ENCODE data around the gene ITGA3.

DNA sequence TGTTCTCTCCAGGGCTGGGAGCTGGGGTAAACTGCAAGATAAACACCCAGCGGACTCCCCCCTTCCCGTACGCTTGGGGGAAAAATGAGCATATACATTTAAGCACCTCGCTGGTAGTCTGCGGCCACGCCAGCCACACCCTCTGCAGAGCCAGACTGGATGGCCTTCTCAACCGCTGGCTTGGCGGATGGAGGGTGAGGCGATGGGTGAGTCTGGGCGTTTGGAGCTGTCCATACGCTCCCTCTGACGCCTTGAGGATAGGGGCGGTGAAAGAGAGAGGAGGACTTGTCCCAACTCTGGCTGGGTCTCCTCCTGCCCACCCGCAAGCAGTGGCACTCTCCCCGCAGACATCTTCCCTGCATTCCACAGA is 1.0 kb downstream of the ITGA3 start:
- TF ChIP-seq, protein P1, sequence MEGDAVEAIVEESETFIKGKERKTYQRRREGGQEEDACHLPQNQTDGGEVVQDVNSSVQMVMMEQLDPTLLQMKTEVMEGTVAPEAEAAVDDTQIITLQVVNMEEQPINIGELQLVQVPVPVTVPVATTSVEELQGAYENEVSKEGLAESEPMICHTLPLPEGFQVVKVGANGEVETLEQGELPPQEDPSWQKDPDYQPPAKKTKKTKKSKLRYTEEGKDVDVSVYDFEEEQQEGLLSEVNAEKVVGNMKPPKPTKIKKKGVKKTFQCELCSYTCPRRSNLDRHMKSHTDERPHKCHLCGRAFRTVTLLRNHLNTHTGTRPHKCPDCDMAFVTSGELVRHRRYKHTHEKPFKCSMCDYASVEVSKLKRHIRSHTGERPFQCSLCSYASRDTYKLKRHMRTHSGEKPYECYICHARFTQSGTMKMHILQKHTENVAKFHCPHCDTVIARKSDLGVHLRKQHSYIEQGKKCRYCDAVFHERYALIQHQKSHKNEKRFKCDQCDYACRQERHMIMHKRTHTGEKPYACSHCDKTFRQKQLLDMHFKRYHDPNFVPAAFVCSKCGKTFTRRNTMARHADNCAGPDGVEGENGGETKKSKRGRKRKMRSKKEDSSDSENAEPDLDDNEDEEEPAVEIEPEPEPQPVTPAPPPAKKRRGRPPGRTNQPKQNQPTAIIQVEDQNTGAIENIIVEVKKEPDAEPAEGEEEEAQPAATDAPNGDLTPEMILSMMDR (IDR thresholded peaks at IDR 0.05) = no peak
- no peak for TF ChIP-seq HOXB13 (CRISPR knock-in tag; IDR thresholded peaks at IDR 0.05; ENCODE audit: low read depth)
- TF ChIP-seq, protein P2, sequence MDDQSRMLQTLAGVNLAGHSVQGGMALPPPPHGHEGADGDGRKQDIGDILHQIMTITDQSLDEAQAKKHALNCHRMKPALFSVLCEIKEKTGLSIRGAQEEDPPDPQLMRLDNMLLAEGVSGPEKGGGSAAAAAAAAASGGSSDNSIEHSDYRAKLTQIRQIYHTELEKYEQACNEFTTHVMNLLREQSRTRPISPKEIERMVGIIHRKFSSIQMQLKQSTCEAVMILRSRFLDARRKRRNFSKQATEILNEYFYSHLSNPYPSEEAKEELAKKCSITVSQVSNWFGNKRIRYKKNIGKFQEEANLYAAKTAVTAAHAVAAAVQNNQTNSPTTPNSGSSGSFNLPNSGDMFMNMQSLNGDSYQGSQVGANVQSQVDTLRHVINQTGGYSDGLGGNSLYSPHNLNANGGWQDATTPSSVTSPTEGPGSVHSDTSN (IDR thresholded peaks at IDR 0.05) = no peak
- TF ChIP-seq POLR2A (IDR thresholded peaks at IDR 0.05; ENCODE audit: low read length) = no peak
- no peak for TF ChIP-seq MYC (IDR thresholded peaks at IDR 0.05; ENCODE audit: borderline replicate concordance, low read length)
- TF ChIP-seq, protein P3, sequence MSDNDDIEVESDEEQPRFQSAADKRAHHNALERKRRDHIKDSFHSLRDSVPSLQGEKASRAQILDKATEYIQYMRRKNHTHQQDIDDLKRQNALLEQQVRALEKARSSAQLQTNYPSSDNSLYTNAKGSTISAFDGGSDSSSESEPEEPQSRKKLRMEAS (IDR thresholded peaks at IDR 0.05) = no peak
- no peak for TF ChIP-seq CEBPB (IDR thresholded peaks at IDR 0.05)

Data from A549 (cell line).